GM18526 (cell line): Measurements from ENCODE around the gene MEF2C.

Experiments used
- POLR2A ChIP-seq: IDR thresholded peaks from 3 replicates; pipeline ENCODE4 v1.6.1; 2011; ENCODE audit not compliant: insufficient read length; ENCODE audit errors: extremely low read depth

MEF2C gene

DNA sequence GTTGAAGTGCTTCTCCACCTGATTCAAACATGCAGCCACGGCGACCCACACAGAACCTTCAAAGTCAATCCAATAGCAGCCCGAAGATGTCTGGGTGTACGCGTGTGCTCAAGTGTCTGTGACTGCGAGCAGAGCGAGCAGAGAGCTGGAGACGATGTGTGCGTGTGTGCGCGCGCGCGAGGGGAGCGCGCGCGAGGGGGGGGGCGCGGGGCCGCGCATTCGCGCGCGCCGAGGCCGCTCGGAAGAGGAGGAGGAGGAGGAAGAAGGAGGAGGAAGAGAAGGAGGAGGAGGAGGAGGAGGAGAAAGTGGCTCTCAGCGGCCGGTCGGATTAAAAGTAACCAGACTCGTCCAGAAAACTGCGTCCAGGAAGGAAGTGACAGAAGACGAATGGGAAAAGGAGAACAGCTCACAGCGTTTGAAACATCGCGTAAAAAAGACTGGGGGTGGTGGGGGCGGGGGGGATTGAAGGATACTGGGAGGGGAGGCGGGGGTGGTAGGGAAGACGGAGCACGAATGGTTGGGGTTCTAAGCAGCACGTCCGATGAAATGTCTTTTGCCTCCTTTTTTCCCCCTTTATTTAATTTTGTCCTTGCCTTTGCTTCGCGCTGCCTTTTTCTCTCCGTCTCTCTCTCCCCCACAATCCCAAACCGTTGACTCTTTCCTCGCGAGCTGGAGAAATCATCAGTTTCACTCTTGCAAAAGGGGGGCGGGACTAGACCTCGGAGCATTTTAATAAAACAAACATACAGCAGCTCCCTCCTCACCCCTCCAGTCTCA is at the start of gene MEF2C:
TSS of gene MEF2C (minus strand) at position 126 of the 777 bp plus-strand sequence. CDS start 59,396 bp downstream, outside the sequence.
- peak; percentile 78 for TF ChIP-seq POLR2A

DNA sequence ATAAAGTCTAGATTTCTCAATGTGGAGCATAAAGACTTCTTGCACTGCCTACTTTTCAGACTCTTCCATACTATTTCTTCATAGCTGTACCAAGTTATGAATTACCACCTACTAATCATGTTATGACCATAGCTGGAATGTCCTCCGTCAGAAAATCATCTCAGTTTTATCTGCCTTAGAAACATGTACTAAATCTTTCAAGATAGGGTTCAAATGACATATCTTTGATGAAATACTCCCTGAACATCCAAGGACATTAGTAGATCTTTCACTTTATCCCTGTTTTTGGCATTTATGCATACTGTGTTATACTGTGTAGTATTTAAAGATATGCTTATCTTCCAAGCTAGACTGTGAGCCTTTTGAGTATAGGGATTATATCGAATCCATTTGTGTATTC is 49.6 kb upstream of the MEF2C start:
- no peak for TF ChIP-seq POLR2A

DNA sequence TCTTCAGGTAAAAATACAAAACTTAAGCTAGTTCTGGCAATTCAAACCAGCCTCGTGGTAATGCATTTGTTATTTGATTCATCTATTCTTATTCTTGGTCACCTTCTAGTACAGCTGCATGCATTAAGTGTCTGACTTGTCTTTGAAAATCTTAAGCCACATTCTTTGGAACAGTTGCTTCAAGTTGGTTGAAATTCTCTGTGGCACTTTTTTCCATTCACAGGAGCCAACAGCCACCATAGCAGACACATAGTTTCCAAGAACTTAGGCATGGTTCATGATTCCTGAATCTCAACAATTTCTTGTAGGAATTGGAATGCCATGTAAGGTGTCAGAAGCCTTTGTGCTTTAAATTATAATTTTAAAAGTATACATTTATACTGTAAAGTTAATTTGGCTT is 47.4 kb upstream of the MEF2C start:
- no peak for TF ChIP-seq POLR2A

DNA sequence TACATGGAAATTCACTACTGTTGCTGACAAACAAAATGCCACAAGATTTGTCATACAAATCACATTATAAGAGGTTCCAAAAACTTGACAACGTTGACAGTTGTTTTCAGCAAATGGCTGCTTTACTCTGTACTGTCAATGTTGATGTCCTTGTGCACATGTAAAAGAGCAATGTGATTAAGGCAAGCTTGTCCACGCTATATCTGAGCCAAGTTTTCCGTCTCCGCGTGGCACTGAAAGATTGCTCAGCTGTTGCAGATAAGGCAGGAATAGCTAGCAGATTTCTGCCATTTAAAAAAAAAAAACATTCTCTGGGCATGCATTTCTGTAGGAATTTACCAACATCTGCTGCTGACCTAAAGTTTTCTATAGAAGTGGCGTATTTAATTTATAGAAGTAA is 46.4 kb upstream of the MEF2C start:
- no peak for TF ChIP-seq POLR2A

DNA sequence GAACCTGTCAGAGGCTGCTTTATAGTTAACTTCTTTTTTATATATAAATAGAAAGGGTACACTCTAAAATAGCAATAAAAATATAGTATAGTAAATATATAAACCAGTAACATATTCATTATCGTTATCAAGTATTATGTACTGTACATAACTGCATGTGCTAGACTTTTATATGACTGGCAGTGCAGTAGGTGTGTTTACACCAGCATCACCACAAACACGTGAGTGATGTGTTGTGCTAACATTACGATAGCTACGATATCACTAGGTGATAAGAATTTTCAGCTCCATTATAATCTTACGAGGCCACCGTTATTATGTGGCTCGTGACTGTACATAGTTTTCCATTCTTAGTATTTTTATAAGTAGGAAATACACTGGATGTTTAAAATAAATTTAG is 43.8 kb upstream of the MEF2C start:
- TF ChIP-seq POLR2A = no peak

DNA sequence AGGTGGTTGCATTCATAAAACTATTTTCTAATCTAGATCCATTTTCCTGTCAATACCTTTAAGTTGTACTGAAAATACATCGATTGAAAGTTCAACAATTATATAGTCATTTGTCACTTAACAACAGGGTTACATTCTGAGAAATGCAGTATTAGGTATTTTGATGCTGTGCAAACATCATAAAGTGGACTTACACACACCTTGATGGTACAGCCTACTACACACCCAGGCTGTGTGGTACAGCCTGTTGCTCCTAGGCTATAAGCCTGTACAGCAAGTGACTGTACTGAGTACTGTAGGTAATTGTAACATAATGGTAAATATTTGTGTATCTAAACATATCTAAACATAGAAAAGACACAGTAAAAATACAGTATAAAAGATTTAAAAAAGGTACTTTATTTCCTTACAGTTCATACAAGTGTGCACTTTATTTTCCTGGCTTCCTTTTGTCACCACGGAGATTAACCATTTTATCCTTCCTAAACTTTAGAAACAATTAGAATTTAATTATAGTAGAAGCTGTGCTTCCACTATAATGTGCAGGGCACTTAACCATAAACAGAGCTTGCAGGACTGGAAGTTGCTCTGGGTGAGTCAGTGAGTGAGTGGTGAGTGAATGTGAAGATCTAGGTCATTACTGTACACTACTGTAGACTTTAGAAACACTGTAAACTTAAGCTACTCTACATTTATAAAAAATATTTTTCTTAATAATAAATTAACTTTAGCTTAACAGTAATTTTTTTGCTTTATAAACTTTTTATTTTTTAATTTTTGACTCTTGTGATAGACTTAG is 42.9 kb upstream of the MEF2C start:
- TF ChIP-seq POLR2A = no peak

DNA sequence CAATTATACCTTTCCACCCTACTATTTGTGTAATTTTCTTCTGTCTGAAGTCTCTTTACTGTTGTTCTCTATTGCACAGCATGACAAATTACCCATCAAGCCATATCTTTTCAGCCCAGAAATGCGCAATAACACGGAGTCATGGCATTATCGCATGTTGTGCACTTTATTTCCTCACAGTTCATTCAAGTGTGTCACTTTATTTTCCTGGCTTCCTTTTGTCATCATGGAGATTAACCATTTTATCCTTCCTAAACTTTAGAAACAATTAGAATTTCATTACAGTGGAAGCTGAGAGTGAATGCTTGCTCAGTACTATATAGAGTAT is 41.3 kb upstream of the MEF2C start:
- no peak for TF ChIP-seq POLR2A

DNA sequence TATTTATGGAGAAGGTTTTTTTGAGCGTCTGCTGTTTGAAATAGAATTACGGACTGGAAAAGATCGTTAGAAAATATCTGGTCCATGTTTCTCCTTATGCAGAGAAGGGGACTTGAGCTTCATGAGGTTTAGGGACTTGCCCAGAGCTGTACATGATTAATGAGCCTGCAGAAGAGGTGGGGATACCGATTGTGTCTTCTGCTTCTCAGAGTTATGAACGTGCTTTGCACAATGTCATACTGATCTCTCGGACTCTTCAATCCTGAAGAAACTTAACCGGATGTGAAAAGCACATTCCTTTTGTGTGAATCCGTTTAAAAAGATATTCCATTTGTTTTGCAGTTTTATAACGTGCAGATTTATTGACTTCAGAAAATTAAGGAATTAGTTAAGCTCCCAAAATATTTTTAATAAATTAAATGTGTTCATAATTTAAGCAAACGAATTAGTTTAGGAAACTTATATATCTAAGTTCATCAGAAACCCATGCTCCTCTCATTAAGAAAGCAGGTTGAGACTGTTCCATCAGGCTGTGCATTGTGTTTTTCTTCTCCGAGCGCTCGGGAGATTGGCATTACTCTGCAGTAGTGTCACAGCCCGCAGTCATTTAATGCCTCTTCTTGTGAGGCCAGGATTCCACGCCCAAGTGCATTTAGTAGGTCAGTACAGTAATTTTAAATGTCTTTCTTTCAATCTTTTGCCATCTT is 40.8 kb upstream of the MEF2C start:
- no peak for TF ChIP-seq POLR2A

DNA sequence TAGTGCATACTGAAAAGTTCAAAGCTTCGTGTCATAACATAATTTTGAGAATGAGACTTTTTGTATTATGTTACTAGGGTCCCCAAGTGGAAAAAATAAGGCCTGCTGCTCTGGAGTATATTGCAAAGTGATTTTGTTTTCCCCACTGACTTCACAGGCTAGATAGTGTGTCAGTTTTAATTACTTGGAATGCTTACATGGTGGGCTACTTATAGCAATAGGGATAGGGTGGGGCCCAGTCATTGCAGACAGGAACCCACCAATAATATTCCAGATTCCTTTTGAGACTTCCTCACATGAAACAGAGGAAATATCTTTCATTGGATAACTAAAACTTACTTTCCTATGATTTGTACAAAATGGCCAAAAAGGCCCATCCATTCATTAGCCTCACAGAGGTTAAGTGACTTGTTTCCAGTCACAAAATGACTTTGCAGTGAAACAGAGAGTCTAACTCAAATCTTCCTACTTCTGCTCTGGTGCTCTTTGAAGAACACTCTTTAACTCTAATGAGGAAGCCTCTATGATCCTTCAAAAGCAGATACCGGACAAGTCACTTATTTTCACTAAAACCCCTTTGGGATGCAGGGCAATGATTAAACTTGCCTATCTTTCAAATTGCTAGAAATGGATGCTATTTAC is 16.2 kb upstream of the MEF2C start:
- TF ChIP-seq POLR2A = no peak

DNA sequence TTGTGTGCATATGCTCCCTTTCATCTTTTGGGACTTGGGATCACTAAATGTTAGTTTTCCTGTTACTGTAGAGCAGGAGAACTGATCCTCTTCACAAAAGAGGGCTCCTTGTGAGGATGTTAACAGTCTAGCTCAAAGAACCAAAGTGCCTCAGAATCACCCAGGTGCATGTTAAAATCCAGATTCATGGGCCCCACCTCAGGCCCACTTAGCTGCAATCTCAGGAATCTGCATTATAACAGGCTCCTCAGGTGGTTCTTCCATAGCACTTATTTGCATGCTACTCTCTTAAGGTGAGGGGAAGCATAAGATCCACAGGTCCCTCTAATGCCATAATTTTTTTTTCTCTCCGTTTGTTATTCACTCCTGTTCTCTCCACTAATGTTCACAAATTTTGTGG is 14.8 kb upstream of the MEF2C start:
- no peak for TF ChIP-seq POLR2A

DNA sequence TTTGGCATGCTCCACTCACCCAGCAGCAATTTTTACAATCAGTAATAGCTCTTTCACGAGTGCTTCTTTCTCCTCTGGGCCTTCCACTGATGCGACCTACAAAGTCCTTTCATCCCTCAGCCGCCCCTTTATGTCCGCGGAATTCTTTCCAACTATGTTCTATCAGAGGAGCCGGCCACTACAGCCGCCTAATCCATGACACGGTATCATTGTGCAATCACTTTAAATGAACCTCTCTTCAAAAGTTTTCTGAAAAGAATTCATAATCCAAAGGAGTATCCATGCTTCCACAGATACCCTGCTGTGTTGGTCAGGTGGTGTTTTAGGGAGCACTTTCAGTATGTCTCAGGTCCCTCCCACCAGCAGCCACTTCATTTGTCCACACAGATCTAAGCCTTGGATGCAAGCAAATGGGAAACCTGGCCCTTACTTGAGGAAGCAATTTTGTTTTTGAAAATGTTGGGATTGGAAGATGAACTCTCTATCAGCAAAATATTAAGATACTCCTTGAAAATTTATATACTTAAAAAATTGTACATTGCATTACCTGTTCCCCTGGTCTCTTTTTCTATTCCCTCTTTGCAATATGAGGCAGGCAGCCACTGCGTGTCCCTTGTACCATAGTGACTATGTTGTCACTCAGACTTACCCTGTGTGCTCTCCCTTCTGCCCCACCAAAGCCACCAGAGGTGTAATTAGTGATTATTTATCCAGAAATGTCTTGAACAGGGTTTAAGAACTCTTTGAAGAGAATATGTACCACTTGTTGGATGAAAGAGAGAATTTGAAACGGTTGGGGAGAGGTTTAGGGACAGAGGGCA is 12.9 kb upstream of the MEF2C start:
- TF ChIP-seq POLR2A = no peak

DNA sequence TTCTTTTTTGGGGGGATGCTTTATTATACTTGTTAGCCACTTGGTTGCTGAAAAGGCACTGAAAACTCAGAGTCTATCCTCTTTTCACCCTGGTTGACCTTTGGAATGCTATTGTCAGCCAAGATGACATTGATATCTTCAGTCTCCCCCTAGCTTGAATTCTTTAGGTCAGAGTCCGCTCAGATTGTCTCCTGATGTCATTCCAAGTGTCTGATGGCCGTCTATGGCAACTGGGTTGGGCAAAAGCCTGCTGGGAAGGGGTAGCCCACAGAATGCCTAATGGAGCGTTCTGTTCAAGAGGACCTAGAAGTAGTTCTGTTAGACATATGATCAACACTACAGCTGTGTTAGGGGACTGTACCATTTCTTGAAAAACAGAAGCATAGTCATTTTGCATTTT is 9.7 kb upstream of the MEF2C start:
- TF ChIP-seq POLR2A = no peak

DNA sequence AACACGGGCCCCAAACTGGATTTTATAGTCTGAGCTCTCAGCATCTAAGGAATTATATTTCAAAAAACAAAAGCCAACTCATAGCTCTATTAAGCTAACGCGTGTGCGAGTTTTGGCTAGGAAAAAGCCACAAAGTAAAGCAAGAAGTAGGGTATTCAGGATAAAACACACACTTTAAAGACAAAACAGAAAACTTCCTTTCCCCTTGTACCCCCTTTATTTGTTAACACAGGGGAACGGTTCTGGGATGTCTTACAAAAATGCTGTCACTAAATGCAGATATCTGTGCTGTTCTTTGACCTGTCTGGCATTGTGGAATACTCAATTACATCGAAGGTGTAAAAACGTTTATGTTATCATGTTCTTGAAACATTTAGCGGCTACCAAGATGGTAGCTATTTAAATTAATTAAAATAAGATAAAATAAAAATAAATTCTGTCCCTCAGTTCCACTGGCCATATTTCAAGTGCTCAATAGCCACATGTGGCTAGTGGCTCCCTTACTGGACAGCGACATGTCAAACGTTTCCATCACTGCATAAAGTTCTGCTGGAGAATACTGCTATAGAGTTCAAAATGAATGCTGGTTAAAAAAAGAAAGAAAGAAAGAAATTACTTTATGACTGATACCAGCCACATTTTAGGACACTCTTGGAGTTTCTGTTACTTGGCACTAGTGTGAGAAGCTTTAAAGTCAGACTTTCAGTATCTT is 7.2 kb upstream of the MEF2C start:
- TF ChIP-seq POLR2A = no peak

DNA sequence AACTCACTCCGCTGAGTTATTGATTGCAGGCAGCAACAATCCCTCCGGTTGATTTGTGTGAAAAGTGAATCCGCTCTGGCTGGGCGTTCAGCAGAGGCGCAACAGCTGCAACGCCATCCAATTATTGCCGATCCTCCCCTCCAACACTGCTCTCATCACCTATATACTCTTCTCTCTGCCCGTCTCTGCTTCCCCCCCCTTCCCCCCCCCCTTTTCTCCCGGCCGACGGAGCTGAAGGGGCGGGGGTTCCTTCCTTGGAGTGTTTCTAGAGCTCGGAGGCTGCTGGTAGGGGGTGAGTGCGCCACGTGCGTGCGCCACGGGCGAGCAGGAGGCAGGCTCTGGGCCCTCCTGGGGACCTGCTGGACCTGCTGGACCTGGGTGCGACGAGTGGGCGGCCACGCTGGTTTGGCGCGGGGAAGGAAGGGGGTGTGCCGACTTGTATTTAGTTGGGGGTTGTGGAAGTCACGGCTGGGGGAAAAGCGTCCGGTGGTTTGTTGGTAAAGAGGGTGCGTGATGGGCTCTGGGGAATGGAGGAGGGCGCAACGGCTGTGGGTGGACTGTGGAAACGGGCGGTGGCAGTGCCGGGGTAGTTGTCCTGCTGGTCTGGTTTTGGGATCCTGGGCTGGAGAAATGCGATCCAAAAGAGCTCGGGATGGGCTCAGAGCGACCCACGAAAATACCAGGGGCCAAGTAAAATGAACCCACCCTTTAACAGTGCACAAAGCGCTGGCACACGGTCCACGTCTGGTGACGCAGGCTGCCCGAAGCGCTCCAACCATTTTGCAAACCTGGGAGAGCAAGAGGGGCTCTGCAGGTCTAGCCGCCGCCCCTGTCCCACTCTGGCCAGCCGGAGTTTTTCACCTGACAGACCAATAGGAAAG is 6.4 kb upstream of the MEF2C start:
- peak; percentile 44 for TF ChIP-seq POLR2A

DNA sequence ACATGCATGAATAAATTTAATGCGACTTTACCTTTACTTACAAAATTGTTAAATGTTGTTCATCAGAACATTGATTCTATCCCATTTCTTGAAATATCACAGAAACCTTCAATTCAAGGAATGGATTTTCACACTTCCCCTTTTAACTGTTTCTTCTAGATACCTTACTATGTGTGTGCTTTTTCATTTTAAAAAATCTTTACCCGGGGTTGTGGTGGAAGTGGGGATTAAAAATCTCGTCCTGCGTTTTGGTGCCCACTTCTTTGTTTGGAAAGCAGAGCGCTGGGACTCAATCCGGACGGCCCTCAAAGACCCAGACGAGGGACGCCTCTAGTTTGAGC is 5.8 kb upstream of the MEF2C start:
- no peak for TF ChIP-seq POLR2A
